ENCODE measurements around the gene TRPM8.
A peak's percentile ranks its signal among the peaks of the same experiment; 100 is the strongest.

Gene TRPM8

DNA sequence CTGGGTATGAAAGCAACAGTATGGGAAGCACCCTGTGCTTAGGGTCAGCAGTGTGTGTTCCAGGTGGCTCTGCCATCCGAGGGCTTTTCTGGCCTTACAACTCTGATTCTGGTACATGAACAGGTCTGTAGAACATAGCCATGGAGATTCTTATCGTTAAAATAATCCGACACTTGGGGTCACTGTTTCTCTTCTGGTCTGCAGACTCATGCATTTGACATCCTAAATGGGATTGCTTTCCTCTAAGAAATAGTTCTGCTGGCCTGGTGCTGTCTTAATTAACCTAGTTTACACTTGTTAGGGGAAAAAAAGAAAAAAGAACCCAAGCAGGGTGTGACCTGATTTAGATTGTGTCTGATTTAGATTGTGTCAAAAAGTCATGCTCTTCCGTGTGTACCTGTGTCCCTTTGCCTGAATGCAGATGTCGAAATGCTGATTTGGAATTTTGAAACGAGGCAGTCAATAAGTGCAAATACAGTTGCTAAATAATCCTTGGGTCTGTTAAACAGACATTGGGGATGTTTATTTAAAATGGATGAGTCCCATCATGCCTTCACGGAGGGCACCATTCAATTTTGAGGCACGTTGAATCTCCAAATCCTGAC, 59.6 kb downstream of the TRPM8 start:
- DNase-seq: peak; percentile 27

DNA sequence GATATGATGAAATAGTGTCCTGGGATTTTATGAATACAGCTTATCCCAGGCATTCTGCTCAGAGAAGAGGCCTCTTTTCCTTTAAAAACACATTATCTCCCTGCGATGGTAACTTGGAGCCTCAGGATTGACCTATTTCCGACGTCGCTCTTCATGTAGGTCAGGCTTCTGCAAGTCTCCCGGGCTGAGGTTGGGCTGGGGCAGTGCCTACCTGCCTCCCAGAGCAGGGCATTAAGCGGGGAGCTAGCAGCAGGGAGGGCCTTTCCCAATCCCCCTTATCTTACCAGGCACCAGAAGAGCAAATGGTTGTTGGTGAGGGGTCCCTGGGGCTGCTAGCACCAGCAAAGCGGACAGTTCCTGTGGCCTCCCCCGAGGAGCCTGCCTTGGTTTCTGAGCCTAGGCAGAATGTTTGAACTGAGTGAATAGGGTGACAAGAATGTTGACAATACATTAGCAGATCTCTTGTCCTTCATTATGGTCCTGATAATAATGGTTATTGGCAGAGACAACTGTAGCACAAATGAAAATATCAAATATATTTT, 60.2 kb downstream of the TRPM8 start:
- no peak for DNase-seq

DNA sequence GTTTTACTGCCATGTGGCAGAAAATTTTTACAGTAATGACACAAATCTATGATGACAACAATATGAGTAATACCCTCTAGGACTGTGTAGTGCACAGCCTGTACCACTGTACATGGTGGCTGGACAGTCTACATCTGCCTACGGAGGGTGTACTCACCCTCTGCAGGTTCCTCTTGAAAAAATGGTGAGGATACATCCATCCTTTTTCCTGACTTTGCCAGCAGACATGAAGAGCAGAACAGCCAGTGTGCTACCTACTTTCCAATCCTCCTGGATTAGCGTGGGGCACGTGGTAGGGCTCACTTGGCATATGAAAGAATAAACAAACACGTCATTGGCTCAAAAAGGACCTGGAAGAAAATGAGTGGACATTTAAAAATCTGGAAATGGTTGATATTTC, 62.6 kb downstream of the TRPM8 start:
- no peak for DNase-seq

DNA sequence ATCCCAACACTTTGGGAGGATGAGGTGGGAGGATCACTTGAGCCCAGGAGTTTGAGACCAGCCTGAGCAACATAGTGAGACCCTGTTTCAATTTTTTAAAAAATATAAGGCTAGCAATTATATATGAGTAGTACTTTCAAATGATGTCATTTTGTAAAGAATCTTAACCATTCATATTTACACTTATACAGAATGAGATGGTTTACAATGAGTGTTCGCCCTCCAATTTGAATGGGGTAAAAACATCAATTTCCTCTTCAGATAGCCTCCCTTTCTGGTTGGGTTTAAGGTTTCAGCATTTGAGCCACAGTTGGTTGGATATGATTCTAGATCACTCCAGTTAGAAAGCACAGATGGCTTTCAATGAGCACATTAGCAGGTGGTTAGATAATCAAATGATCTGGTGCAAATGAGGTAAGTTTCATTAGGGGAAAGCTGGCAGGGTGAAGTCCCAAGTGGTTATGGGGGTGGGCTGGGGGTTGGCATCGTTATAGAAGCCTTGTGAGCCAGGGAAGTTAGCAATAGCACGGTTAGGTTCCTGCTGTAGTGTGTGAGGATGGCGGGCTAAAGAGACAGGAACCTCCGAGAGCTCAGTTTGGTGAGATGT, 63.9 kb downstream of the TRPM8 start:
- no peak for DNase-seq

DNA sequence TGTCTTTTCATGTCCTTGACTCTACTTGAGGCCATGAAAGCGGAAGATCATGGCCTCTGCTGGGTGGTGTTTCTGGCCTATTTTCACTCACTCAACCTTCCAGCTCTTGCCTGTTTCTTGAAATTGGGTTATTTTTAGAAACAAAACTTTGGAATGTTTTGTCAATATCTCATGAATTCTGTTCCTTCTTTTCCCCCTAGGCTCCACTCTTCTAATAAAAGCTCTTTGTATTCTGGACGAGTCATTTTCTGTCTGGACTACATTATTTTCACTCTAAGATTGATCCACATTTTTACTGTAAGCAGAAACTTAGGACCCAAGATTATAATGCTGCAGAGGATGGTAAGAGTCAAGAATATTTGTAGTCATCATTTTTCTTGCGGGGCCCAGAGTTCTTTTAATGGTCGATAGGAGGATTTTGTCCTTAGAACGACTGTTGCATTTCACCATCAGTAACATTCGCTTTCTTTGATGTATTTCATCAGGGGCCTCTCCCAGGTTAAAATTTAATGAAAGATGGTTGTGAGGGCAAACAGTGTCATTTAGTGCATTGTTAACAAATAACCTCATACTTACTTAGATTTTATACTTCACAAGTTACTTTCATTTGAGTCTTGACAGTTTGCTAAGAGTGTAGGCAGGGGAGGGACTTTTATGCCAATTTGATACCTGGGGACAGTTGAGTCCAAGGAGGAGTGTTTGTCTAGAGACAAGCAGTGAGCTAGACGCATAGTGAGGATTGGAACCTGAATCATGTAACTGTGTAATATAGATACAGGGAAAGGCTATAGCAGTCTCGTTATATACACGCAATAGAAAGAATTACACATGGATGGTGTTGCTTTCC, 64.6 kb downstream of the TRPM8 start:
- DNase-seq: no peak

DNA sequence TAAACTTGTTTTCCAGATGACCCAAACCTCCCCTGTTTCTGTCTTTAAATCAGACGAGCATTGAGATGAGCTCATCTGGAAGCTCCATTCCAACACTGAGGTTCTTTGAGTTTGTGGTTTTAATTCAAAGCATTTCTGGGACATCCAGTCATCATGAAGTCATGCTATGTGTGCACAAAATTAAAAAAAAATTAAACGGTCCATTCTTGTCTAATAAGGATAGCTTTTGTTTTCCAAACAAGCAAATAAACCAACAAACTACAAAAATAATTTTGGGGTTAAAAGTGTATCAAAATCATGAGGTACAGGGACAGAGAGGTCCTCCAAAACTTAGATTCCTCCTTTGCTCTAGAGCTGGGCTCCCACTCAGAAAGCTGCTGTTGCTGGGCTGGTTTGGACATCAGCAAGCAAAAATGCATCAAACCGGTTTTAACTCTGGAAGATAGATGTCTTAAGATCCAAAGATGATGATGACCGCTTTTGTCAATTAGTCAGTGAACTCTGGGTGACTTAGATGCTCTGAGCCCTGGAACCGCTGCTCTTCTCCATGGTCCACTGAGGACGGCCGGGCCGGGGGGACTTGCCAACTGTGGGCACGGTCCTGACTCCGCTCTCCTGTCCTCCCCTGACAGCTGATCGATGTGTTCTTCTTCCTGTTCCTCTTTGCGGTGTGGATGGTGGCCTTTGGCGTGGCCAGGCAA, 65.4 kb downstream of the TRPM8 start:
- DNase-seq: no peak

DNA sequence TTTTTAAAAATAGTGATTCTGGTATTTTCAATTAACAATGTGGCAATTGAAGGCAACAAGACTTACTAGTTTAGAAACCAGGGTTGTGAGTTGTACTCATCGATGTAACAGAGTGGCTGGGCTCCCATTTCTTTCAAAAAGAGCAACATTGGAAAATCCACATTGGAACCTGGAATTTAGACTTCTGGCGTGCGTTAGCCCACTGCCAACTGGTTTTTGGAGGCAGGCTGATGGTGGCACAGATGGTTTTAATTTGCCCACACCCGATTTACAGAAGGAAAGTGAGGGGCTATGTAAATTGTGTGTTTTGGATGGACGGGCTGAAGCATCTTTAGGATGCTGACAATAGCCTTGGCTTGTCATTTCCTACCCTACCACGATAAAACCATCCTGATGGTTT, 66.3 kb downstream of the TRPM8 start:
- DNase-seq: no peak

DNA sequence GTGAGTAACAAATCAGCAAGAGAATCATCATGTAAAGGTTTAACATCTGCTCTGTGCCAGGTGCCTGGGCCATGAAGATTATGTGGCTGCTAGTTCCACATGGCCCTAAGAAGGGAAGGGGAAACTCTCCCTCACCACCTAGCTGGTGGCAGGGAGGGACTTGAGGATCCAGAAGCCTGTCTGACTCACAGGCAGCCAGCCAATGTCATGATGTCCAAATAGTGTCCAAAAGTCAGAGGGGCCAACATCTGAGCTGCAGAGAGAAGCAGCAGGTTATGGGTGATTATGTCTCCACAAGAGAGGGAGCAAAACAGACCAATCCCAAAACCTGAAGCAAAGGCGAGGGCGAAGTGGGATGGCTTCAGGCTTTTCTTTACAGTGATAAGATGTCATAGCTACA, 71.4 kb downstream of the TRPM8 start:
- DNase-seq: no peak

DNA sequence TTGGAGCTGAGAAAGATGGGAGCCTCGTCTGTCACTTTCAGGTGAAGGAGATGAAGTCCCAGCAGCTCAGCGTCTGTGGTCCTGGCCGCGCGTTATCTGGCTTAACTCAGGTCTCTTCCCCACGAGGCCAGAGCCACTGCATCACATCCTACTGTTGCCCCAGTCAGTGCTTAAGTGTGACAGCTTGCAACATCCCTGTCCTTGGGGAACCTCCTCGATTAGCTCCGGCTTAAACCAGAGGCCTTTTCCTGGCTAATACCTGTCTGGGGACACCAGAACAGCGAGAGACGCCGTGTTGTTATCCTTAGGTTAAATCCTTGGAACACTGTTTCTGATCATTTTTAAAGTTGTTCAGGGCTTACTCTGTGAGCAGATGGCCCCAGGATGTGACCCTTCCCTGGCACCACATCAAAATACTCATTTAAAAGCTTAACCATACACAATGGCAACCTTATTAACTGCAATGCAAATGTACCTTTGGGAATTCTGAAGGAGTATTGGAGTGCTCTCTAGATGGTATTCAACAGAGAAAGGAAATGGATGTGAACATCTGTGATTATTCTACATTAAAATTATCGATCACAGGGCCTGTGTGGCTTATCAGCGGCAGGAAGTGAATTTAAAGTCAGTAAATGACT, 72.2 kb downstream of the TRPM8 start:
- no peak for DNase-seq

DNA sequence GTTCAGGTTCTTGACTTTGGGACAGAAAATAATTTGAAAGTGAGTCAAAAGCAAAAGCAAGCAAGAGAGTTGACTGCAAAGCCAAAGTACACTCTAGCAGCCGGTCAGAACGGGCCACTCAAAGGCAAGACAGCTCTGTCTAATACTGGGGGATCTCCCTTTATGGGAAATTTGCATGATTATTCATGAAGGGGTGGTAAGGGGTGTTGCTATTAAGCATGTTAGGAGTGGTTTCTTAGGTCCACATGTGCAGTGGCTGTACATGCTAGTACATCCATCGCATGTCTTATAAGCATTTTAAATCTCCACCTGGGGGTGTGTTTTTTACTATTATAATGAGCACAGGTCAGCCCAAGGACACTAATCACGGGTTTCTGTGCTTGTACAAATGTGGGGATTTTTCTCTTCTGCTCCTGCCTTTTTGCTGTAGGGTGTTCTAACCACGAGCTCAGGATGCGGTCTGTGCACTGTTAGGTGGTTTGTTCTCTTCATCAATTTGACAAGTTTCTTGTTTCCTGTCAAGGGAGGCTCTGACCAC, 73.2 kb downstream of the TRPM8 start:
- DNase-seq: no peak

DNA sequence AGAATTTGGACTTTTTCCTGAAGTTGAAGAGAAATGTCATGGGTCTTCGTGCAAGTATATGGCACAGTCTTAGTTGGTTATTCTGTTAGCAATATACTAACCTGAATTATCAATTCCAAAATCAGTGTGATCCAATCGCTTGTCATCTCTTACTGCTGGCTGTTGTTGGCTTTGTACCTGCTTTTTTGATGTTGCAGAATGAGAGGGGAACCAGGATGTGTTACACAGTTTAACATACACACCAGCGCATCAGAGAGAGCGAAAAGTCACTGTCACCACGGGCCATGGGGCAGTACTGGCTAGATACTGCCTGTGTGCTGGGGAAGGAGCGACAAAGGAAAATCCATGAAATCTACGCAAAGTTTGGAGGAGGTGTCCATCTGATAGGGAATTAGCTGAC, 74.0 kb downstream of the TRPM8 start:
- DNase-seq: no peak

DNA sequence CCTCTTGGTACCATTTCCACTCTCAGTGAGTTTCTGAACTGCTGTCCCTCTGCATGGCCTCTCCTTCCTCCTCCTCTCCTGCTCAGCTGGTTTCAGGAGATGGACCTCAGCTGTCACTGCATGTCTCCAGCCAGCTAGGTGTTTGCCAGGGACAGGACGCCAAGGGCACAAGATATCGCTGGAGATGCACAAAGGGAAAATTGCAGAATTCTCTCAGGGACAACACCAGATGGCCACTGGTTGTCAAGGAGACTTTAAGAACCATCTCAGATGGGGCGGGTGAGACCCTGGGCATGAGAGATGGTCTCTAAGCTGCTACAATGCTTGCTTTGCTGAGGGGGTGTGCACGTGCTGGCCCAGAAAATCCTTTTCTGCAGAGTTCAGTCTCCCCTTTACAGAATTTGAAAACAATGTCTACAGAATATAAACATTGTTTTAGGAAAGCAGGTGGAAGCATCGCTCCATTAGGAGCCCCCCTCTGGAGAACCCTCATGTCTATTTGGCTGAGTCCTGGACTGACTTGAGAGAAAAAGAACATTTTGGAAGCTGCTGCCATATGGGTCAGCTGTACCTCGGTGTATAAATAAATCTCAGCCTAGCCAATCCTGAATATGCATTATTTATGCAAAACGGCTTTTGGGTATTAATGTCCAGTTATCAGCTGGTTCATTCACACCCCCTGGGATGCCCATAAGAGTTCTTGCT, 75.5 kb downstream of the TRPM8 start:
- DNase-seq: no peak

DNA sequence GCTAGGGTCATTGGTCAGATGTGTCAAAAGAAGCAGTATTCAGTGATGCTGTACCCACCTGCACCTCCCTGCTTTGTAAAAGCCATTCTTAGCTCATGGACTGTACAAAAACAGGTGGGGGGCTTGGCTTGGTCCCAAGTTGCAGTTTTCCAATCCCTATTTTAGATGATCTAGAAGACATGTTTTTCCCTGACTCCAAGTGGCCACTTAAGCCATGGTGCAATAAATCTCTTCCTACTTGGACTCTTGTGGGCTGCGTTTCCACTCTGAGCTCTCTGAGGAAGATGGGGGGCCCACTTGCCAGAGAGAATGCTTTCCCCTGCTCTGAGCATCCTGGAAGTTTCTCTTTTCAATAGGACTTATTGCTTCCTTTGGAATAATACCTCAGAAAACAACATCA, 76.3 kb downstream of the TRPM8 start:
- DNase-seq: no peak

DNA sequence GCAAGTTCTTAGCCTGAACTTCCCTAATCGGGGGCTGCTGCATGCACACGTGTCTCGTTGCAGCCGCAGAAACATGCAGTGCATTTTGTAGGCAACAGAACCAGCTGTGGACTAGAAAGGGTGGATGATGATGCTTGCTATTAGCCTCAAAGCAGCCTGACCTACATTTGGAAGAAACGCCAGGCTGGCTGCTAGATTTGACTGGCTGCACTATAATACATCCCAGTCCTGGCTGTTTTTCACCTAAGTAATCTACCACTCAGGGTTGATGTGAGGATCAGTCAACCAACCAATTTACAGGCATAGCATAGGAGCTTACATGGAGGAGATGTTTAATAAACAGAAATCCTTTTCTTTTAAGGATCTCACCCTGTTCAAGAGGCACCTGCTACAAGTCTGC, 77.0 kb downstream of the TRPM8 start:
- DNase-seq: no peak

DNA sequence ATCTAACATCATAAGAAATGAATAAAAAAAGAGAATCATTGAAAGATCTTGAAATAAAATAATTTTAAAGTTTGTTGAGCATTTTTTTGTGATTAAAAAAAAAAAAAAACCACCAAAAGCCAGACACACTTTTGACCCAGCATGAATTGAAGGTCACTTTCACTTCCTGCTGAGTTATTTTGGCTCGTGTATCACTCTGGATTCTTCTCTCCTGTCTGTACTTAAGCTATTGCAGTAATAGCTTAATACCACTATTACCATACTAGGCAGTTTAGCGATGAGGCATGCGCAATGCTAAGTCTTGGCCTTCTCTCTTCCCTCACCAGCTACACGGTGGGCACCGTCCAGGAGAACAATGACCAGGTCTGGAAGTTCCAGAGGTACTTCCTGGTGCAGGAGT, 78.8 kb downstream of the TRPM8 start:
- no peak for DNase-seq

DNA sequence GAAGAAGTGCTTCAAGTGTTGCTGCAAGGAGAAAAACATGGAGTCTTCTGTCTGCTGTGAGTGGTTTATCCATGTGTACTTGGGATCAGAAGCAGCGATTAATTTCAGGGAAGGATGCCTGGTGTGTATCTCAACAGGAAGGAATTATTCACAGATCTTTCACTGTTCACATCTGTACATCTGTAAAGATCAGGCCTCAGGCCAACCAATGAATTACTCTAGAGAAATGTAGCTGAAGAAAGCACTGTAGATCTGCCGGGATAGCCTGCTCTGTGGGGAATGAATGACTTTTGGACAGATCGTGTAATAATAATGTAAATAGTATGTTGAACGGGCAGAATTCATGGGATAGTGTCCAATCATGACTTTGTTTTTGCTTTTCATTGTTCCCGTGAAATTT, 79.3 kb downstream of the TRPM8 start:
- DNase-seq: no peak

DNA sequence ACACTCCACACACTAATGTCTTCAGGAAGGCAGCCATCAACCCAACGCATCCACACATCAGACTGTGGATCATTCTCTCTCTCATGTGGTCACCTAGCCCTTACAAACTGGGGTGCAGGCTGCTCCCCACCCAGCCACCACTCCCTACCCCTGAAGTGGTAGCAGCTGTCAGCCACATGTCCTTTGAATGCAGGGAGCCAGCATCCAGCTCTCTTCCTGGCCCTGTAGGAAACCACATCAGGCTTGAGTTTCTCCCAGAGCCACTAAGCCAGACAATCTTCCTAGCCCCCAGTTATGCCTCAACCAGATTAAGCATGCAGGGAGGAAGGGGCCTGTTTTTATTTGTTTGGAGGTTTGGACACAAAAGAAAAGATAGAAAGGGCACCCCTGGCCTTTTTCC, 80.5 kb downstream of the TRPM8 start:
- DNase-seq: no peak

DNA sequence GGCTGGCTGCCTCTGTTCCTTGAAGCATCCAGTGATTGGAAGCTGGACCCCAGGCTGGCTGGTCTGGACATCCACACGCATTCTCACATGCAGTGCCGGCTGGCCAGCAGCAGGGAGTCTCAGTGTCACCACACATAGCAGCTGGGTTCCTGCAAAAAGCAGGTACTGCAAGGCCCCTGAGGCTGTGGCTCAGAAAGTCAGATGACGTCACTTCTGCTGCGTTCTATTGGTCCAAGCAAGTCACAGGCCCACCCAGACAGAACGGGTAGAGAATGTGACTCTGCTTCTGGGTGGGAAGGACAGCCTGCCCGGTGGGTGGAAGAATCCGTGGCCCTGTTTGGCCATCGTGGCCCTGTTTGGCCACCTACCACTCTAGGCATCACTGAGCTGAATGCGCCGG, 82.0 kb downstream of the TRPM8 start:
- DNase-seq: no peak

DNA sequence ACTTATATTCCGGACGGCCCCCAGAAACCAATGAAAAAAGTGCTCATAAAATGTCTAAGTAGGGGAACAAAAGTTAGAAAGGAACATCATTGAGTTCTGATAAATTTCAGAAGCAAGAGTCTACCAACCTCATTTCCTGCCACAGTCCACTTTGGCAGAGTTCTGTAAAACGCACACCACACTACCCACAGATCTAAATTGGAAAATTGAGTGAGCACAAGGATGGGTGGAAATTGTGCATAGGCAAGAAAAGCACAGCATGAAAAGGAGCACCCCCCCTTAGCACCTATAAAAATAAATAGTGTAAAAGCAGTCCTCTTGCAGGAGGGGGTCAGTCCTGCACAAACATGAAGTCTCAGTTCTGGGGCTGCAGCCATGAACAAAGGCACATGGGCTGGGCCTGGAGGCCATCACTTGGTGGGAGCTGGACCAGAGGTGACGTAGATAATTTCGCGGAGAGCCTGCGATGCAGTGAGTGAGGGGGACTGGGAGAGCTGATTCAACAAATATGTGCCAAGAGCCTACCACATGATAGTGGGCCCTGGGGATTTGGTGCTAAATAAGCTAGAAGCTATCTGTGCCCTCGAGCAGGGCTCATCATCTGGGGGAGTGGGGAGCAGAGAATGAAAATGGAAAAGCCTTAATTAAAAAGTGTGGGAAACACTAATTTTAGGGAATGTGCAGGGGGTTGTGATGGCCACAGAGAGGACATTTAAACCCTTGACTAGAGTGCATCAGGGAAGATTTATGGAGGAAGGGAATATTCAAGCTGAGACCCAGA, 84.4 kb downstream of the TRPM8 start:
- DNase-seq: no peak

DNA sequence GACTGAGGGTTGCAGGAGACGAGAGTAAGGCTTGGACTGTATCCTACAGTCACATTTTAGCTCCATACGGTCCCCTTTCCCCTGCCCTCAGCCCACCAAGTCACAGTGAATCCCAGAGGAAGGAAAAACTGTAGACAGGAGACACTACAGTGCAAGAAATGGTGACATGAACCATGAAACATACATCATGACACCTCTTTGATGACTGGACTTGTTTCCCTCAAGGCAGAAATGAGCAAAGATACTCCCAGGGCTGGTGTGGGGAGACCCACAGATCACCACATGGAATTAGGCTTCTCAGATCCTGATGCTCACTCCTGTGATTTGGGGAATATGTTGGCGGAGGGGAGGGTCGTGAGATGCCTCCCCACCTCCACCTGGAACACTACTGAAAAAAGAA, 85.1 kb downstream of the TRPM8 start:
- DNase-seq: no peak

DNA sequence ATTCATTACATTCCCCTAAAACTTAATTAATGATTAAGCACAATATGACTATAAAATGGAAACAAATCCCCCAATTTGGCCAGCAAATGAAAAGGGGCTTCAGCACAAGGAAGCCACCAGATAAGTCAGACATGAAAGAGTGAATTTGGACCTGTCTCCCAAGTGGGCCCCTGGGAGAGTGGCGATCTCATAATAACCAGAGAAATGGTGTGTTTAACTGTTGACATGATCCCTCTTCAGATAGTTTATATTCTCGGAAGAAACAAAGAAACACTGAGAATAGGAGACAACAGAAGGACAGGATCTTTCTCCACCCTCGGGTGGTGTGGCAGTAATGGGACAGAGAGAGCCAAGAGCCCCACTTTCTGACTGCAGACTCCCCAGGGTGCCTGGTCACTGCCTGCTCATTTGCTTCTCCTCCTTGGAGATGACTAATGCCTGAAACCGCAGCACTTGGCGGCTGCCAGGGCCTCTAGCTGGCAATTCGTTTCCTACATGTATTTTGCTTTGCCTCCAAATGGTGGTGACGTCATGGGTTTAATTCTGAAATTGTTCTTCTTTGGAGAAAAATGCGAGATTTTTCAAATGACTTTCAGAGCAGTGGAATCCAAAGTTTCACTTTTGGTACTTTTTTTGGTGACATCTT, 86.9 kb downstream of the TRPM8 start:
- peak; percentile 21 for DNase-seq

All from OCI-M1 (cell line).